ENCODE data around the gene PAK5.

DNA sequence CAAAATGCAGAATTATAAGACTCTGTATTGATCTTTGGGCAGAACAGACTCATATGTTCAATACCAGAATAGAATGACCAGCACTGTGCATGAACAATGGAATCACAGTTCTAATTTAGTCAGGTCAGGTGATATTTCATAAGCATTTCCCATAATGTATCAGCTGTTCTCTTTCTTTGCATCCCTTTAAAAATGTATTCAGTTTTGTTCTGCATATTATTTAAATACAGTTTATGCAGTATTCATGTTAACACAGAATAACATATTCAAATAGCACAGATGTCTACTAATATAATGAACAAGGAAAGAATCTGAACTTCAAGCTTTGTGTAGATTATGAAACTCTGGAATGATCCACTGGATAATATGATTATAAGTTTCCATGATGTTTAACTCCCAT, 196.0 kb downstream of the PAK5 start:
- TF ChIP-seq, protein P1, sequence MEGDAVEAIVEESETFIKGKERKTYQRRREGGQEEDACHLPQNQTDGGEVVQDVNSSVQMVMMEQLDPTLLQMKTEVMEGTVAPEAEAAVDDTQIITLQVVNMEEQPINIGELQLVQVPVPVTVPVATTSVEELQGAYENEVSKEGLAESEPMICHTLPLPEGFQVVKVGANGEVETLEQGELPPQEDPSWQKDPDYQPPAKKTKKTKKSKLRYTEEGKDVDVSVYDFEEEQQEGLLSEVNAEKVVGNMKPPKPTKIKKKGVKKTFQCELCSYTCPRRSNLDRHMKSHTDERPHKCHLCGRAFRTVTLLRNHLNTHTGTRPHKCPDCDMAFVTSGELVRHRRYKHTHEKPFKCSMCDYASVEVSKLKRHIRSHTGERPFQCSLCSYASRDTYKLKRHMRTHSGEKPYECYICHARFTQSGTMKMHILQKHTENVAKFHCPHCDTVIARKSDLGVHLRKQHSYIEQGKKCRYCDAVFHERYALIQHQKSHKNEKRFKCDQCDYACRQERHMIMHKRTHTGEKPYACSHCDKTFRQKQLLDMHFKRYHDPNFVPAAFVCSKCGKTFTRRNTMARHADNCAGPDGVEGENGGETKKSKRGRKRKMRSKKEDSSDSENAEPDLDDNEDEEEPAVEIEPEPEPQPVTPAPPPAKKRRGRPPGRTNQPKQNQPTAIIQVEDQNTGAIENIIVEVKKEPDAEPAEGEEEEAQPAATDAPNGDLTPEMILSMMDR (IDR thresholded peaks at IDR 0.05), result no peak
- TF ChIP-seq EZH2 (IDR thresholded peaks at IDR 0.05), result no peak
- no peak for TF ChIP-seq EZH2phosphoT487 (IDR thresholded peaks at IDR 0.05)
